ENCODE results near the gene HDHD5.

The HDHD5 gene

GRCh38 chr22:17109976-17110375 is 49.1 kb downstream of the HDHD5 start:
- H3K79me2 ChIP-seq (ENCODE audit: low read length), result no peaks in the 10 kb centered on the region

GRCh38 chr22:17109113-17109865 is 49.8 kb downstream of the HDHD5 start:
- Histone ChIP-seq H3K4me2 (ENCODE audit: low read length) (no peak overlapping the region), H3K27me3 (ENCODE audit: low read depth, low read length) (no peaks in the 10 kb centered on the region), H3K9ac (ENCODE audit: low read length) (no peak overlapping the region), H3K27ac (ENCODE audit: low read length) (no peak overlapping the region), H3K79me2 (ENCODE audit: low read length) (no peaks in the 10 kb centered on the region), H3K4me1 (ENCODE audit: low read length) (no peaks in the 10 kb centered on the region), H3K4me3 (ENCODE audit: low read length) (no peak overlapping the region), H2AFZ (ENCODE audit: low read depth, low read length) (no peak overlapping the region), H3K9me3 (ENCODE audit: insufficient read depth, low read length) (no peaks in the 10 kb centered on the region), H3K36me3 (replicated peaks; ENCODE audit: low read depth, low read length) (peaks cover 24% of the 10 kb centered on the region), H4K20me1 (ENCODE audit: insufficient read depth, low read length) (no peaks in the 10 kb centered on the region)
- TF ChIP-seq EZH2phosphoT487 (IDR thresholded peaks at IDR 0.05; ENCODE audit: low read depth), result no peak
- TF ChIP-seq CTCF (IDR thresholded peaks at IDR 0.05; ENCODE audit: low read depth, low read length), result no peak

More at GRCh38 chr22:17109976-17110375, 49.1 kb downstream of the HDHD5 start:
- Histone ChIP-seq H3K27me3 (ENCODE audit: low read depth, low read length) (no peaks in the 10 kb centered on the region), H2AFZ (ENCODE audit: low read depth, low read length) (no peak overlapping the region), H3K27ac (ENCODE audit: low read length) (no peak overlapping the region), H3K4me2 (ENCODE audit: low read length) (no peak overlapping the region), H3K9ac (ENCODE audit: low read length) (no peak overlapping the region), H3K9me3 (ENCODE audit: insufficient read depth, low read length) (no peaks in the 10 kb centered on the region), H3K4me3 (ENCODE audit: low read length) (no peak overlapping the region), H3K4me1 (ENCODE audit: low read length) (no peaks in the 10 kb centered on the region), H4K20me1 (ENCODE audit: insufficient read depth, low read length) (no peaks in the 10 kb centered on the region), H3K36me3 (replicated peaks; ENCODE audit: low read depth, low read length) (peaks cover 22% of the 10 kb centered on the region)
- TF ChIP-seq CTCF (IDR thresholded peaks at IDR 0.05; ENCODE audit: low read depth, low read length) (no peak), EZH2phosphoT487 (IDR thresholded peaks at IDR 0.05; ENCODE audit: low read depth) (no peak)

GRCh38 chr22:17108256-17109112 is 50.6 kb downstream of the HDHD5 start:
- Histone ChIP-seq H4K20me1 (ENCODE audit: insufficient read depth, low read length) (0 out of 2 replicates have a peak, but pooled peaks cover under 1% of the 10 kb centered on the region), H3K9me3 (ENCODE audit: insufficient read depth, low read length) (no peaks in the 10 kb centered on the region), H3K27ac (ENCODE audit: low read length) (no peak overlapping the region), H3K4me3 (ENCODE audit: low read length) (no peak overlapping the region), H3K36me3 (replicated peaks; ENCODE audit: low read depth, low read length) (peaks cover 24% of the 10 kb centered on the region), H3K9ac (ENCODE audit: low read length) (no peak overlapping the region), H2AFZ (ENCODE audit: low read depth, low read length) (no peak overlapping the region), H3K4me1 (ENCODE audit: low read length) (no peaks in the 10 kb centered on the region), H3K4me2 (ENCODE audit: low read length) (no peak overlapping the region), H3K79me2 (ENCODE audit: low read length) (no peaks in the 10 kb centered on the region), H3K27me3 (ENCODE audit: low read depth, low read length) (no peaks in the 10 kb centered on the region)
- no peak for TF ChIP-seq CTCF (IDR thresholded peaks at IDR 0.05; ENCODE audit: low read depth, low read length)
- no peak for TF ChIP-seq EZH2phosphoT487 (IDR thresholded peaks at IDR 0.05; ENCODE audit: low read depth)

GRCh38 chr22:17107547-17107810 is 51.6 kb downstream of the HDHD5 start:
- Histone ChIP-seq H3K27ac (ENCODE audit: low read length) (no peak overlapping the region), H3K27me3 (ENCODE audit: low read depth, low read length) (no peaks in the 10 kb centered on the region), H3K4me2 (ENCODE audit: low read length) (no peak overlapping the region), H2AFZ (ENCODE audit: low read depth, low read length) (no peak overlapping the region), H4K20me1 (ENCODE audit: insufficient read depth, low read length) (0 out of 2 replicates have a peak, but pooled peaks cover 5% of the 10 kb centered on the region), H3K79me2 (ENCODE audit: low read length) (no peaks in the 10 kb centered on the region), H3K9me3 (ENCODE audit: insufficient read depth, low read length) (no peaks in the 10 kb centered on the region), H3K4me1 (ENCODE audit: low read length) (no peaks in the 10 kb centered on the region), H3K36me3 (replicated peaks; ENCODE audit: low read depth, low read length) (peaks cover 28% of the 10 kb centered on the region), H3K9ac (ENCODE audit: low read length) (no peak overlapping the region), H3K4me3 (ENCODE audit: low read length) (no peak overlapping the region)
- TF ChIP-seq CTCF (IDR thresholded peaks at IDR 0.05; ENCODE audit: low read depth, low read length), result no peak
- no peak for TF ChIP-seq EZH2phosphoT487 (IDR thresholded peaks at IDR 0.05; ENCODE audit: low read depth)
